ENCODE measurements around the gene SLC12A9.
A peak's percentile ranks its signal among the peaks of the same experiment; 100 is the strongest.

SLC12A9 gene

DNA sequence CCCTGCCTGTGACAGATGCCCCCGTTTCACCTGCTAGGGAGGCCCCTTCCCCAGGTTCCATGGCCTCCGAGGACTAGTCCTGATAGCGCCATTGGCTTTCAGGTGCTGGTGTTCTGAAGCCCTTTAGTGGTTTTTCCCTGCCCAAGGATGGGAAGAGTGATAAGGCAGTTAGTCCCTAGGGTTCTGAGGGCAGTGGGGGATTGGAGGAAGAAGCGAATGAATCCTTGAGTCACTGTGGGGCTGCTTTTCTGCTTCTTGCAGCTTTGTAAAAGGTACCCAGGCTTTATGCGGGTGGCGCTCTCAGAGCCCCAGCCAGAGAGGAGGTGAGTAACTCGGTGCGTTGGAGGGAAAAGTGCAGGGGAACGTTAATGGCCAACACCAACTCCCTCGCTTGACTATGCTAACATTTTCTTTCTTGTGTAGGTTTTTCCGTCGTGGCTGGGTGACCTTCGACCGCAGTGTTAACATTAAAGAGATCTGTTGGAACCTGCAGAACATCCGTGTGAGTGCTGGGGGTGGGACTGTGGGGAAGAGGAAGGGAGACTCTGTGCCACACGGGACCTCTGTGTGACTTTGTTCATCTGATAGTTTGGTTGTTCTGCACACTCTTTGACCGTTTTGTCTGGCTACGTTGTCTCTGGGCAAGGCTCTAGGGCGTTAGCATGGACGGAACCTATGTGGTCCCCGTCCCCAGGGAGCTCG is 33.1 kb downstream of the SLC12A9 start:
- DNase-seq = no peak

DNA sequence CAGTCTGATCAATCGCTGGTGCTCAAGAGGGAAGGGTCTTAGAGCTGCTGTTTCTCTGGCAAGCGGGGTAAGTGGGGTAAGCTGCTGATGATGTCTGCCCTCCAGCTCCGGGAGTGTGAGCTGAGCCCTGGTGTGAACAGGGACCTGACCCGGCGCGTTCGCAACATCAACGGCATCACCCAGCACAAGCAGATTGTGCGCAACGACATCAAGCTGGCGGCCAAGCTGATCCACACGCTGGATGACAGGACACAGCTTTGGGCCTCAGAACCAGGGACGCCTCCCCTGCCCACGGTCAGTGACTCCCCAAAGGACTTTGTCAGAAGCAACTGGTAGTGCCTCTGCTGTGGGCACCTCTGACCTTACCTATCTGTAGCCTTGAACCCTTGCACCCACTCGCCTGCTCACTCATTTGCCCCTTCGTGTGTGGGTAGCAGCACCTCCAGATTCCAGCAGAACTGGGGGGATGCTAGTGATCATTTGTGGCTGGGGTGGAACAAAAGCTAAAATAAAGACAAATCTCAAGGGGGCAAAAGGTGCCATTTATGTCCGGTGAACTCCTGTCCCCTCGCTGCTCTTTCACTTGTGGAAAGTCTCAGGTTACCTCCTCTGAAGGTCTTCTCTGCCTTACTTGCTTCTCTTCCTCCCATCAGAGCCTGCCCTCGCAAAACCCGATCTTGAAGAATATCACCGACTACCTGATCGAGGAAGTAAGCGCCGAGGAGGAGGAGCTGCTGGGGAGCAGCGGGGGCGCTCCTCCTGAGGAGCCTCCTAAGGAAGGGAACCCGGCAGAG is 33.8 kb downstream of the SLC12A9 start:
- DNase-seq = no peak

- DNase-seq = no peak
Measured at GRCh38 chr7:100886936-100887515, 34.5 kb downstream of the SLC12A9 start.

DNA sequence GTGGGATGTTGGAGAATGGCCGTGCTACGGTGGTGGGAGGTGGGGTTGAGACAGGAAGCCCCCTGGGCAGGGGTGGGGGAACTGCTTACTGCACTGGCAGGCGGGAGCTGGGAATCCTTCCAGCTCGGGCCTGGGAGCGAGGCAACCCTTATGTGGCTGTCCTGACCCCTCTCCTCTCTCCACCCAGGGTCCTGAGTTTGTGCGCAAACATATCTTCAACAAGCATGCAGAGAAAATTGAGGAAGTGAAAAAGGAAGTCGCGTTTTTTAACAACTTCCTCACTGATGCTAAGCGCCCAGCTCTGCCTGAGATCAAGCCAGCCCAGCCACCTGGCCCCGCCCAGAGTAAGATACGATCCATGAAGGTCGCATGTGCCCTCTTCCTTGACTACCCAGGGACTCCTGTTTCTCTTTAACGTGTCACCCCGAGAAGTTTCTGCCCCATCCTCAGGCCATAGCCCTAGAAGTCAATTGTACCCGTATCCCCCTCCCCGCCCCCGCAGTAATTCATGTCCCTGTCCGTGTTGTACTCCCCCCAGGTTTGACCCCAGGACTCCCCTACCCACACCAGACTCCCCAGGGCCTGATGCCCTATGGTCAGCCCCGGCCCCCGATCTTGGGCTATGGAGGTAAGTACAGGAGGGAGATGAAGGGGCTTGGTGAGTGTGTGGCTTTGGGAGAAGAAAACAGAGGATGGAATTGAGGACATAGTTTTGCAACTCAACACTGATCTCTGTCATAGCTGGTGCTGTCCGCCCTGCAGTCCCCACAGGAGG is 35.2 kb downstream of the SLC12A9 start:
- DNase-seq = peak; percentile 37

- no peak for DNase-seq
Measured at GRCh38 chr7:100888291-100888987, 35.9 kb downstream of the SLC12A9 start.

GRCh38 chr7:100888988-100889750 is 36.7 kb downstream of the SLC12A9 start, which contains the start of gene UFSP1:
TSS of gene UFSP1 (minus strand) at chr7:100889715. CDS start at chr7:100889271, 444 bp downstream.
- DNase-seq = peak; percentile 66

DNA sequence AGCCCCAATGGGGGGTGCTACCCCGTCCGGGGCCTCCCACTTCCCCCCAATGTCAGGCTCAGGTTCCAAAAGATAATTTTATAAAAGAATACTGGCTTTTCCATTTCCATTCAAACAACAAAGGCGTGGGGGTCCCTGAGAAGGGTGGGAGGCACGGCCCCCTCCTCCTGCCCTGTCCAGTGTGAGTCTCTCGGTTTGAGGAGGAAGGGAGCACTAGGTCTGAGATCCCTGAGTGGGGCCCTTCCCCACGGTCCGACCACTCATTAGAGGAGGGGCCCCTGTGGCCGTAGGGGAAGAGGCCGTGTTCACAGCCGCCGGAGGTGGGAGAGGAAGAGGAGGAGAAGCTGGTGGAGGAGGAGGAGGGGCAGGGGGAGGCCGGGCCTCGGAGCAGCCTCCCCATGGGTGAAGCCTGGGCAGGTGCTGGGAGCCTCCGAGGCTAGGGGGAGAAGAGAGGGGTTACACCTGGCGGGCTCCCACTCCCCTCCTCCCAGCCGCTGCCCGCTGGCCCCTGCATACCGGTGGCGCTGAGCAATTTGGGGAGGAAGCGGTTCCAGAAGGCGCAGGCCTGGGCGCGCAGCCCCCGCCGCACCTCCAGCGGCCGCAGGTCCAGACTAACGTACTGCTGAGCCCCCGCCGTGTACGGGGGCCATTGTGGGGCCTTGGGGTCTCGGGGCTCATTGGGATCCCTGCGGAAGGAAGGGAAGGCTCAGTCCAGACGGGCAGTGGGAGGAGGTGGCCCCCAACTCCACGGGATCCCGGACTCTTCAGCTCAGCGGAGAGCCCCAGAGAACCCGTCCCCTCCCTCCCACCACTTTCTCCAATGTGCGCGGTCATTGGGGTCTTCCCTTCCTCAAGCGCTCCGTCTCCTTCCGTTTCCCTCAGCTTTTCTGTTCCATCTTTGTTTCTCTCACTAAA is 38.4 kb downstream of the SLC12A9 start:
- no peak for DNase-seq

GRCh38 chr7:100891568-100892247 is 39.2 kb downstream of the SLC12A9 start:
- no peak for DNase-seq

- no peak for DNase-seq
Measured at GRCh38 chr7:100892364-100893317, 40.1 kb downstream of the SLC12A9 start.

- no peak for DNase-seq
Measured at GRCh38 chr7:100893318-100893895, 40.9 kb downstream of the SLC12A9 start.

- no peak for DNase-seq
Measured at GRCh38 chr7:100893910-100894721, 41.6 kb downstream of the SLC12A9 start.

DNA sequence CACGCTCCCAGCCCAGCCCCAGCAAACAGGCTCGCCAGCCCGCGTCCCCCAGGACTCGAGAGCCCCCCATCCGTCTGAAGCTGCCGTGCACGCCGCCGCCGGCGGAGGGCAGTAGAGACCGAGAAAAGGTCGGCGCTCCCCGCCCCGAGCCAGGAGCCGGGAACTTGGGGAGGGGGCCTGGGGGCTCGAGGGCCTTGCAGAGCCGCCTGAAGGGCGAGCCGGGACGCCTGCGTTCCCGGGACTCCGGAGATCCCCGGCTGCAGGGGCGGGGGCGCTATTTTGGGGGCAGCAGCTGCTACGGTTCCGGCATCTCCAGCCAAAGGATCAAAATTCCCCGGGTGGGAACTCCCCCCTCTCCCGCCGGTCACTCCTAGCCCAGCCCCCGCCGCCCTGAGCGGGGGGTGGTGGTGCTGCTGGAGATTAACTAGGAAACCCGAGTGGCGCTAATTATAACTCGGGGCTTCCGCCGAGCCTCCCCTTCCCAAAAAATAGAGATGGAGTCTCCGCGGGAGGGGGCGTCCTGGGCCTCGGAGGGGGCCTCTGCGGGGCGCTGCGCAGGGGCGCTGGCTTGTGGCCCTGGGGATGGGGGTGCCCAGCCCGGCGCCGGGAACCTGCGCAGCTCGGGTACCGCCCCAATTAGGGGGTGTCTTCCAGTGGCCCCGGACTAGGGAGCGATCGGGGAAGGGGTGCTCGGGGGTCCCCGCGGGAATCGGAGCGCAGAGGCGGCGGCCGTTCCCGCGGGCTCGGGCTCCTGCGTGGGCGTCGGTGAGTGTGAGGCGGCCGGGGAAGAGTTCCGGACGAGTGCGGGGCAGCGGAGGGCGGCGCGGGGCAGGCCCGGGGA is 42.6 kb downstream of the SLC12A9 start:
- peak; percentile 33 for DNase-seq

DNA sequence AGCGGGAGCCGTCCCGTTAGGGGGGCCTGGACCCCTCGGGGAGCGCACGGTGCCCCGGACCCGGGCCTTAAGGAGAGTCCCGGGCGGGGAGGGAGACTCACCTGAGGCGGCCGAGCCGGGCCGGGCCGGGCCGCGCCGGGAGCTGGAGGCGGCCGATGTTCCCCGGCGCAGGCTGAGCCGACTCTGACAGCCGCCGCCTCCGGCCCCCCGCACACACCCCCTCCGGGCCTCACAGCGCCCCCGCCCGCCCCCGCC is 43.1 kb downstream of the SLC12A9 start, which contains the start of gene ACHE:
TSS of gene ACHE (minus strand) at position 188 of the 255 bp plus-strand sequence. CDS start 1,656 bp downstream, outside the sequence.
- DNase-seq = no peak

DNA sequence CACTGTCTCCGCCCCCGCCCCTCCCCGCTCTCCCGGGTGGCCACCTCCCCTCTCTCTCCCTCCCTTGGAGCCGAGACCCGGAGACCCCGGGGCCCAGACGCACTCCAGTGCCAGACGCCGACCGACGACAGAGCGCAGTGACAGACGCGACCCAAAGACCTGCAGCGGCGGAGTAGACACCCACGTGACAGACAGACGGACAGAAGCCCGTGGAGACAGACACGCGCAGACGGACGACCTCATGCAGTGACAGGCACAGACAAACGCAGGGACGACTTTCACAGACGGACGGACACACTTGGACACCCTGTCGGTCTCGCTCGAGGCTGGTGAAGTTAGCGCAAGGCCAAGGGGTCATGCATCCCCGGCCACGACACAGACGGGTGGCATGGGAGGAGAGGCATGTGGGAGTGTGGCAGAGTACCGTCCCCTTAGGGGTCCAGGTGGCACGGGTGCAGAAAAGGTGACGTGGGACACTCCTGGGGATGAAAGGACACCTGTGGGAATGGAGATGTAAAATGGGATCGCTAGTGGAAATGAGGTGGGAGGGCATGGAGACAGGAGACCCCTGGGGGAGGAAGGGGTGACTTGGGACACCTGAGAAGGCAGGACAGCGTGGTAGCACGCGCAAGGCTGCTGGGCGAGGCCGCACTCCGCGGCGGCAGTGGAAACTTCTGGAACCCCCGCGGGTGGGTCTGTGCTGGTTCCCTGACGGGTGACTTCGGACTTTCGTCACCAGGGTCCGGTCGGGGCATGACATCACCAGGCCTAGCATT is 43.6 kb downstream of the SLC12A9 start:
- DNase-seq = no peak

GRCh38 chr7:100896732-100897608 is 44.5 kb downstream of the SLC12A9 start:
- DNase-seq = peak; percentile 65
